Measurements from ENCODE around the gene ENTPD8. TPM values are rescaled to one million over a fixed set of nuclear protein-coding genes. Genes with fewer than 3 reads are reported as not detected.

Gene ENTPD8
- total and polyA plus RNA-seq, 2 experiments from 2014 or later: 7.1 to 16.5 TPM

DNA sequence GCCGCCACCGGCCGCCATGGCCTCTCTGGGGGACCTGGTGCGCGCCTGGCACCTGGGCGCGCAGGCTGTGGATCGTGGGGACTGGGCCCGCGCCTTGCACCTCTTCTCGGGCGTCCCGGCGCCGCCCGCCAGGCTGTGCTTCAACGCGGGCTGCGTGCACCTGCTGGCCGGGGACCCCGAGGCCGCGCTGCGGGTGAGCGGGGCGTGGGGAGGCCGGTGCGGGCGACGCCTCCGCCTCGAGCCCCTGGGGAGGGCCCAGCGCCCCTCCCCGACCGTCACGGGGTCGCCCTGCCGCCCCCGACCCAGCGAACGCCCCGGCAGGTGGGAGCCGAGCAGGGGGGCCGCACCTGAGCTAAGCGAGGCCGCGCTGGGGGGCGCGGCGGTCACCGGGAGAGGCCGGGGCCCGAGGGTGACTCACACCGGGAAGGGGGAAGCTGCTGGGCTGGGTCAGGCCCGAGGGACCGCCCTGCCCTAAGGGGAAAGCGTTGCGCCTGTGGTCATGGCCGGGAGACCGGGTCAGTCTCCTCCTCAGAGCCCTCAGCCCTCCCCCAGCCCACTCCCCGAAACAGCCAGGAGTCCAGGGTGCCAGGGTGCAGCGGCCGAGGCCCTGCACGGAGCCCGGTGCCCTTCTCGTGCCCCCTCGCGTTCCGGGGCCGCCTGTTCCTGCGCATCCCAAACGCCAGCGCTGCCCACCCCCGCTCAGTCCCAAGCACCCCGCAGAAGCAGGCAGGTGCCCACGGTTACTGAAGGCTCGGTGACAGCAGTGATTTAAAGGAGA is 17.5 kb downstream of the ENTPD8 start:
- H3K4me1 ChIP-seq (ENCODE audit: insufficient read depth): peaks cover 20% of the 10 kb centered on the region
- 43% methylated on average over 33 of the region's 77 CpGs for WGBS (ENCODE audit: low lambda C conversion rate, missing lambda C conversion rate)
- no peaks in the 10 kb centered on the region for H4K20me1 ChIP-seq (ENCODE audit: insufficient read depth, poor library complexity, severe bottlenecking)
- TF ChIP-seq, protein P1, sequence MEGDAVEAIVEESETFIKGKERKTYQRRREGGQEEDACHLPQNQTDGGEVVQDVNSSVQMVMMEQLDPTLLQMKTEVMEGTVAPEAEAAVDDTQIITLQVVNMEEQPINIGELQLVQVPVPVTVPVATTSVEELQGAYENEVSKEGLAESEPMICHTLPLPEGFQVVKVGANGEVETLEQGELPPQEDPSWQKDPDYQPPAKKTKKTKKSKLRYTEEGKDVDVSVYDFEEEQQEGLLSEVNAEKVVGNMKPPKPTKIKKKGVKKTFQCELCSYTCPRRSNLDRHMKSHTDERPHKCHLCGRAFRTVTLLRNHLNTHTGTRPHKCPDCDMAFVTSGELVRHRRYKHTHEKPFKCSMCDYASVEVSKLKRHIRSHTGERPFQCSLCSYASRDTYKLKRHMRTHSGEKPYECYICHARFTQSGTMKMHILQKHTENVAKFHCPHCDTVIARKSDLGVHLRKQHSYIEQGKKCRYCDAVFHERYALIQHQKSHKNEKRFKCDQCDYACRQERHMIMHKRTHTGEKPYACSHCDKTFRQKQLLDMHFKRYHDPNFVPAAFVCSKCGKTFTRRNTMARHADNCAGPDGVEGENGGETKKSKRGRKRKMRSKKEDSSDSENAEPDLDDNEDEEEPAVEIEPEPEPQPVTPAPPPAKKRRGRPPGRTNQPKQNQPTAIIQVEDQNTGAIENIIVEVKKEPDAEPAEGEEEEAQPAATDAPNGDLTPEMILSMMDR (IDR thresholded peaks at IDR 0.05; ENCODE audit: poor library complexity): no peak
- TF ChIP-seq EZH2 (IDR thresholded peaks at IDR 0.05; ENCODE audit: borderline replicate concordance): no peak
- no peaks in the 10 kb centered on the region for H3K9me2 ChIP-seq (replicated peaks; ENCODE audit: insufficient read depth)
- peak overlapping the region; percentile 55 for H3K4me3 ChIP-seq
- peak overlapping the region; percentile 78 for H2AFZ ChIP-seq
- peaks cover 39% of the 10 kb centered on the region for H3K79me2 ChIP-seq
- H3K27me3 ChIP-seq: no peaks in the 10 kb centered on the region
- peak overlapping the region; percentile 93 for H3K27ac ChIP-seq
- DNase-seq (ENCODE audit: low spot score): peak; percentile 80
- H3K9me3 ChIP-seq (ENCODE audit: low read depth): no peaks in the 10 kb centered on the region
- H3K36me3 ChIP-seq (replicated peaks; ENCODE audit: insufficient read depth, low read depth): no peaks in the 10 kb centered on the region
- peak overlapping the region; percentile 88 for H3K4me2 ChIP-seq

DNA sequence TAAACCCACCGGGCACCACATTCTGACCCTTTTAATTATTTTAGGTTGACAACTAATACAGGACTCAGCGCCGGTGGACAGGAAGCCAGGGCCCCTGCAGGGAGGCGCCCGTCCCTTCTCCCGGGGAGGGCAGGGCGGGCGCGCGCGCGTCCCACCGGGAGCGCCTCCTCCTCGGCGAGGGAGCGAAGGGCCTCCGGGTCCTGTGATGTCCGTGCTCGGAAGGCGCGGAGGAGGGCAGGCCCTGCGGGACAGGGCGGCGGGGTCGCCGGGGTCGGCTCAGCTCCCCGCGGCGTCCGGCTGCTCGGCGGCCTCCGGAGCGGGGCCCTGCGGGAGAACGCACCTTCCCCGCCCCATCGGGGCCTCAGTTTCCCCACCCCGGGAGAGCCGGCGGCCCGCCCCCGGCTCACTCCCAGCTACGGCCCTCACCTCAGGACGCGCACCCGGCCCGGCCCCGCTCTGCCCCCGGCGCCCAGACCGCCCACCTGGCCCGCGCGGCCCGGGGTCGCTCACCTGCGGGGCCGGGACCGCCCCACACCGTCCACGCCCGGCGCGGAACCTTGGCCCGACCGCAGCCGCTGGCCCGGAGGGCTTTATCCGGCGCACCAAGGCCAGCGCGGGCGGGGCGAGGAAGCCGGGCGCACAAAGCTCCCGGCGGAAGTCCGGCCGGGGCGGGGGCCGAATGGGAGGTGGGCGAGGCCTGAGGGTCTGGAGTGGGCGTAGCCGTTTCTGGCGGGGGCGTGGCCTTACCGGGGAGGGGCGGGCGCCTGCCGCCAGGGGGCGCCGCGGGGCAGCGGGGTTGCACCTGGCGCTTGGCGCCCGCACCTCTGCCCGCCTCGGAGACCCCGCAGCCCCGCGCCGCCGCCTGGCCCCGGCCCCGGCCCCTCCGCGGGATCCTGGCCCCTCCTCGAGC is 18.3 kb downstream of the ENTPD8 start, which contains the start of the genes EXD3 and NOXA1:
Gene EXD3, minus strand, starts transcription at position 559 of the 910 bp plus-strand sequence. CDS start 27,805 bp downstream, outside the sequence.
Gene NOXA1, plus strand, starts transcription at position 790 of the 910 bp plus-strand sequence. CDS start 137 bp downstream, outside the sequence.
- H2AFZ ChIP-seq: peak within 1 kb of the TSS; percentile 99
- H3K9me3 ChIP-seq (ENCODE audit: low read depth): no peaks in the 10 kb centered on the region
- H3K4me1 ChIP-seq (ENCODE audit: insufficient read depth): peaks cover 20% of the 10 kb centered on the region
- TF ChIP-seq, protein P1 (IDR thresholded peaks at IDR 0.05; ENCODE audit: poor library complexity): peak; percentile 61
- TF ChIP-seq EZH2phosphoT487 (IDR thresholded peaks at IDR 0.05; ENCODE audit: low read depth, severe bottlenecking, unreplicated experiment) (no peak), EZH2 (IDR thresholded peaks at IDR 0.05; ENCODE audit: borderline replicate concordance) (no peak)
- H4K20me1 ChIP-seq (ENCODE audit: insufficient read depth, poor library complexity, severe bottlenecking): no peaks in the 10 kb centered on the region
- peak; percentile 98 for DNase-seq (ENCODE audit: low spot score)
- peak within 1 kb of the TSS; percentile 98 for H3K4me2 ChIP-seq
- H3K9me2 ChIP-seq (replicated peaks; ENCODE audit: insufficient read depth): no peaks in the 10 kb centered on the region
- H3K27me3 ChIP-seq: no peaks in the 10 kb centered on the region
- no peaks in the 10 kb centered on the region for H3K36me3 ChIP-seq (replicated peaks; ENCODE audit: insufficient read depth, low read depth)
- 0% methylated on average over 28 of the region's 113 CpGs for WGBS (ENCODE audit: low lambda C conversion rate, missing lambda C conversion rate)
- peaks cover 46% of the 10 kb centered on the region for H3K79me2 ChIP-seq
- peak within 1 kb of the TSS; percentile 93 for H3K27ac ChIP-seq
- peak within 1 kb of the TSS; percentile 98 for H3K4me3 ChIP-seq

DNA sequence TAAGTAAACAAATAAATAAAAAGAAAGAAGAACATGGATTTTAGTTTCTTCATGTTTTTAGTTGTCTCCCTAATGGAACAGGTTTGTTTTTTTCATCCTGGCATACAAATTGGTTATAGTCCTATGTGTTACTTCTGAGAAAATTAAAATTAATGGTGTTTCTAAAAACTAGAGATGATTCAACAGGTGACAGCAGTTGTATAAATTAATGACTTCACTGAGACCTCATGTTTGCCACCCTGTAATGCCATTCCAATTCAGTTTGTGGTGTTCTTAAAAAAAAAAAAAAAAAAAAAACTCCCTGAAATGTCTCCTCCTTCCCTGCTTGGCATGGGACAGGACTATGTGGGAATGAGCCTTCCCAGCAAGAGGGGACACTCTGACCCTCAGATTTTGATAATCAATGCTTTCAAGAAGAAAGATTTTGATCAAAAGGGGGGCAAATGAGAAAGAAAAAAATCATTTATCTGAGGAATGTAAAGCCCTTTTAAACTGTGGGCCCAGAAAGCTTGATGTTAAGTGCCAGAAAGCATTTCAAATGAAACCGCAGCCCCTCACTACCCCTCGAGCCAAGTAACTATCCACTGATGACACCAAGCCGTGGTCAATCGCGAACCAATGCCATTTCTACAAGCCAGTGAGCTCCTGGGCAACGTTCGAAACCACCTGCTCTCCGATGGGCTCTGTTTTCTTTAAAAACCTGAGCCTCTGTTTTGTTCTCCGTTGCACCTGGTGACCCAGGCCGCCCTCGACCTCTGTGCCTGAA is 19.1 kb downstream of the ENTPD8 start:
- peak overlapping the region; percentile 99 for H2AFZ ChIP-seq
- 7% methylated on average over 11 of the region's 11 CpGs for WGBS (ENCODE audit: low lambda C conversion rate, missing lambda C conversion rate)
- peak overlapping the region; percentile 98 for H3K4me3 ChIP-seq
- H4K20me1 ChIP-seq (ENCODE audit: insufficient read depth, poor library complexity, severe bottlenecking): no peaks in the 10 kb centered on the region
- DNase-seq (ENCODE audit: low spot score): peak; percentile 5
- H3K27ac ChIP-seq: peak overlapping the region; percentile 88
- H3K4me2 ChIP-seq: peak overlapping the region; percentile 98
- no peaks in the 10 kb centered on the region for H3K9me2 ChIP-seq (replicated peaks; ENCODE audit: insufficient read depth)
- no peaks in the 10 kb centered on the region for H3K27me3 ChIP-seq
- H3K79me2 ChIP-seq: peaks cover 46% of the 10 kb centered on the region
- H3K4me1 ChIP-seq (ENCODE audit: insufficient read depth): peaks cover 20% of the 10 kb centered on the region
- no peaks in the 10 kb centered on the region for H3K36me3 ChIP-seq (replicated peaks; ENCODE audit: insufficient read depth, low read depth)
- H3K9me3 ChIP-seq (ENCODE audit: low read depth): no peaks in the 10 kb centered on the region
- TF ChIP-seq EZH2phosphoT487 (IDR thresholded peaks at IDR 0.05; ENCODE audit: low read depth, severe bottlenecking, unreplicated experiment) (no peak), EZH2 (IDR thresholded peaks at IDR 0.05; ENCODE audit: borderline replicate concordance) (no peak)
- TF ChIP-seq, protein P1 (IDR thresholded peaks at IDR 0.05; ENCODE audit: poor library complexity): no peak

All from hepatocyte (in vitro differentiated cells).